HG02763 (cell line): ENCODE data around the gene TLN1.

Source experiments
- ATAC-seq: cut with Tn5 transposase; IDR thresholded peaks from one replicate; pipeline ENCODE4 v1.9.1; 2021; ENCODE audit warnings: mild to moderate bottlenecking, moderate library complexity; ENCODE audit not compliant: unreplicated experiment

Gene TLN1

GRCh38 chr9:35650341-35651158 lies 81.4 kb downstream of the TLN1 start, which contains the start of gene SIT1:
Gene SIT1, minus strand, starts transcription at chr9:35650931. Its CDS starts 78 bp downstream, at chr9:35650853.
- ATAC-seq, result no peak

- no peak for ATAC-seq
Measured at GRCh38 chr9:35649431-35650340, 82.3 kb downstream of the TLN1 start.
